GM12892 (cell line): ENCODE data around the gene LRP11.

Experiments used
- POLR2A ChIP-seq: IDR thresholded peaks from 2 replicates; pipeline ENCODE4 v1.6.1; 2011; ENCODE audit warnings: low read depth, low read length, control low read depth
- TAF1 ChIP-seq: IDR thresholded peaks from 2 replicates; pipeline ENCODE4 v1.6.1; 2011; ENCODE audit warnings: low read depth, mild to moderate bottlenecking, control low read depth, low read length, borderline replicate concordance

DNA sequence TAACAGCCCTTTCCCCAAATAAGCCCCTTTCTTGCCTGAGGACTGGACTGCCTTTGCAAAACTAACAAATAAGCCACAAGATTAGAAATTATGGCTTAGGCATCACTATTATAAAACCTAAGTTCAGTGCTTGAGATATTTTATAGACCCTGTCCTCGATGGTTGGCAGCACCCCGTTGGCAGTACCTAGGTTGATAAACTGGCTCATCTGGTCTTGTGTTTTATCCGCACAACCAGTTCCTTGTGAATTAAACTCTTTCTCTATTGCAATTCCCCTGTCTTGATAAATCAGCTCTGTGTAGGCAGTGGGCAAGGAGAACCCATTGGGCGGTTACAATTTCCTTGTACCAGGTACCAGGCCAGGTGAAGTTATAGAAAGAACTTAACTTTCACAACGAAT is 6.6 kb downstream of the LRP11 start:
- TF ChIP-seq POLR2A (no peak), TAF1 (no peak)
